HFFc6 (cell line): Measurements from ENCODE around the gene EPHA4. TPM values are rescaled to one million over a fixed set of nuclear protein-coding genes. Genes with fewer than 3 reads are reported as not detected.

ENCODE experiments used
- DNase-seq: peaks from one replicate; pipeline ENCODE4 v3.0.0-alpha.2; 2018
- H3K27ac Mint-ChIP-seq: 2 replicates; pipeline ENCODE4 v1.8.0; 2020; ENCODE audit warnings: mild to moderate bottlenecking, mixed read lengths
- H3K27me3 Mint-ChIP-seq: 2 replicates; pipeline ENCODE4 v1.8.0; 2021; ENCODE audit warnings: mild to moderate bottlenecking, moderate library complexity, mixed read lengths; ENCODE audit not compliant: insufficient read depth
- H3K36me3 Mint-ChIP-seq: 2 replicates; pipeline ENCODE4 v1.8.0; 2021; ENCODE audit warnings: low read depth, mixed read lengths
- H3K4me1 Mint-ChIP-seq: 2 replicates; pipeline ENCODE4 v1.8.0; 2020; ENCODE audit warnings: low read depth, mixed read lengths
- H3K4me3 Mint-ChIP-seq: 2 replicates; pipeline ENCODE4 v1.8.0; 2020; ENCODE audit warnings: mild to moderate bottlenecking, moderate library complexity, mixed read lengths
- H3K9me3 Mint-ChIP-seq: 2 replicates; pipeline ENCODE4 v1.8.0; 2020; ENCODE audit warnings: mild to moderate bottlenecking, mixed read lengths
- CTCF ChIP-seq: fragments of 200-600 bp; sonication (generic); IDR thresholded peaks from 2 replicates; pipeline ENCODE4 v1.5.0; 2021; ENCODE audit warnings: antibody characterized with exemption, mild to moderate bottlenecking
- total RNA-seq, 6 experiments: library from RNA; stranded (reverse); fragmentation: NEBNext Ultra II Directional; extraction: Animal tissue kit (Norgen Biotek cat#: 25700); gene quantifications; 2 replicates in 1 of 6; 3 replicates in 5 of 6; pipeline ENCODE4 v1.2.3, GENCODE V29; 2021

The EPHA4 gene
- total RNA-seq, 6 experiments from 2014 or later, result 41.4 to 65.3 (median 51.9) TPM

GRCh38 chr2:221447310-221447709, 124.8 kb downstream of the EPHA4 start:
- Mint-ChIP-seq H3K27ac (no peak overlapping the region), H3K4me1 (peaks cover 33% of the 10 kb centered on the region), H3K36me3 (peaks cover 18% of the 10 kb centered on the region), H3K4me3 (no peak overlapping the region), H3K9me3 (no peaks in the 10 kb centered on the region), H3K27me3 (no peaks in the 10 kb centered on the region)
- no peak for TF ChIP-seq CTCF
- no peak for DNase-seq

GRCh38 chr2:221446140-221446539, 126.0 kb downstream of the EPHA4 start:
- H3K27ac Mint-ChIP-seq, result no peak overlapping the region
- H3K4me1 Mint-ChIP-seq, result peaks cover 33% of the 10 kb centered on the region
- H3K36me3 Mint-ChIP-seq, result peaks cover 20% of the 10 kb centered on the region
- no peak overlapping the region for H3K4me3 Mint-ChIP-seq
- no peaks in the 10 kb centered on the region for H3K27me3 Mint-ChIP-seq
- TF ChIP-seq CTCF, result no peak
- no peaks in the 10 kb centered on the region for H3K9me3 Mint-ChIP-seq
- no peak for DNase-seq

GRCh38 chr2:221444106-221444505, 128.0 kb downstream of the EPHA4 start:
- Mint-ChIP-seq H3K27me3 (no peaks in the 10 kb centered on the region), H3K36me3 (peaks cover 27% of the 10 kb centered on the region), H3K27ac (peak overlapping the region; percentile 77), H3K4me1 (peaks cover 33% of the 10 kb centered on the region), H3K4me3 (peak overlapping the region; percentile 35), H3K9me3 (no peaks in the 10 kb centered on the region)
- TF ChIP-seq CTCF, result no peak
- peak; percentile 72 for DNase-seq

- Mint-ChIP-seq H3K27me3 (no peaks in the 10 kb centered on the region), H3K36me3 (peaks cover 27% of the 10 kb centered on the region), H3K27ac (peak overlapping the region; percentile 77)
Measured at GRCh38 chr2:221443645-221444044, 128.5 kb downstream of the EPHA4 start.

GRCh38 chr2:221442128-221442527, 130.0 kb downstream of the EPHA4 start:
- no peaks in the 10 kb centered on the region for H3K27me3 Mint-ChIP-seq
- H3K9me3 Mint-ChIP-seq, result no peaks in the 10 kb centered on the region
- peaks cover 27% of the 10 kb centered on the region for H3K4me1 Mint-ChIP-seq
- no peak overlapping the region for H3K27ac Mint-ChIP-seq
- H3K4me3 Mint-ChIP-seq, result no peak overlapping the region
- H3K36me3 Mint-ChIP-seq, result peaks cover 34% of the 10 kb centered on the region
- no peak for TF ChIP-seq CTCF
- DNase-seq, result no peak

More at GRCh38 chr2:221443645-221444044, 128.5 kb downstream of the EPHA4 start:
- DNase-seq, result no peak
- peaks cover 33% of the 10 kb centered on the region for H3K4me1 Mint-ChIP-seq
- H3K4me3 Mint-ChIP-seq, result peak overlapping the region; percentile 35
- no peak for TF ChIP-seq CTCF
- no peaks in the 10 kb centered on the region for H3K9me3 Mint-ChIP-seq
